HepG2 (cell line): ENCODE data around the gene MAN2A2. TPM values are rescaled to one million over a fixed set of nuclear protein-coding genes. Genes with fewer than 3 reads are reported as not detected.

Experiments used
- BRCA1 ChIP-seq: sonication (generic); formaldehyde crosslinking; IDR thresholded peaks from 2 replicates; pipeline ENCODE4 v1.4.0; 2020; ENCODE audit warnings: missing genetic modification reagents
- CREB1 ChIP-seq, 2 experiments: fragments of 450-650 bp in 1 of 2; IDR thresholded peaks; 2 replicates each; pipeline ENCODE4 v1.6.1; 2016 to 2017; ENCODE audit warnings: control low read depth in 1 of 2, mild to moderate bottlenecking in 1 of 2, missing compliant biosample characterization in 1 of 2, missing genetic modification characterization in 1 of 2
- HMGXB3 ChIP-seq: sonication (generic); formaldehyde crosslinking; IDR thresholded peaks from 2 replicates; pipeline ENCODE4 v1.4.0; 2020; ENCODE audit warnings: missing genetic modification reagents, borderline replicate concordance
- HOXA5 ChIP-seq: sonication (generic); formaldehyde crosslinking; IDR thresholded peaks from 2 replicates; pipeline ENCODE4 v1.4.0; 2020; ENCODE audit warnings: missing genetic modification reagents
- LCORL ChIP-seq, 2 experiments: fragments of 450-650 bp in 1 of 2; sonication (generic) in 1 of 2; formaldehyde crosslinking in 1 of 2; IDR thresholded peaks; 2 replicates each; pipeline versions ENCODE4 v1.5.0 to v1.6.1; 2017 to 2020; ENCODE audit warnings: antibody characterized with exemption in 1 of 2, missing genetic modification reagents in 1 of 2
- NFIC ChIP-seq: IDR thresholded peaks from 2 replicates; pipeline ENCODE4 v1.6.1; 2012; ENCODE audit warnings: mild to moderate bottlenecking, low read length, inconsistent platforms
- POLR2AphosphoS2 ChIP-seq: IDR thresholded peaks from 2 replicates; pipeline ENCODE4 v1.6.1; 2011; ENCODE audit warnings: low read depth, low read length, improper control_type of control experiment
- RFX5 ChIP-seq: IDR thresholded peaks from 2 replicates; pipeline ENCODE4 v1.6.1; 2011; ENCODE audit warnings: low read depth, low read length, improper control_type of control experiment
- TAF1 ChIP-seq: sonication (generic); formaldehyde crosslinking; IDR thresholded peaks from 2 replicates; pipeline ENCODE4 v1.4.0; 2020; ENCODE audit warnings: missing genetic modification reagents
- TFDP1 ChIP-seq: IDR thresholded peaks from 2 replicates; pipeline ENCODE4 v1.6.1; 2016; ENCODE audit warnings: missing compliant biosample characterization, missing genetic modification reagents, borderline replicate concordance
- ZNF253 ChIP-seq: sonication (generic); formaldehyde crosslinking; IDR thresholded peaks from 2 replicates; pipeline ENCODE4 v1.8.0; 2022; ENCODE audit warnings: mild to moderate bottlenecking, missing genetic modification reagents, borderline replicate concordance
- ZNF468 ChIP-seq: sonication (generic); formaldehyde crosslinking; IDR thresholded peaks from 2 replicates; pipeline ENCODE4 v1.8.0; 2022; ENCODE audit warnings: mild to moderate bottlenecking, moderate library complexity, missing genetic modification reagents
- ZNF737 ChIP-seq: sonication (generic); formaldehyde crosslinking; IDR thresholded peaks from 2 replicates; pipeline ENCODE4 v1.5.0; 2020; ENCODE audit warnings: missing genetic modification reagents, mild to moderate bottlenecking, borderline replicate concordance
- polyA plus RNA-seq, 8 experiments: library from polyadenylated mRNA; depleted of rRNA in 3 of 8; stranded (reverse) in 7 of 8; unstranded in 1 of 8; fragments of >200 nt; fragmentation: Illumina TruSeq in 4 of 8; extraction: Trizol in 4 of 8; gene quantifications; 2 replicates each; pipeline versions ENCODE4 v1.2.1 to v1.2.3, GENCODE V29; 2011 to 2016; ENCODE audit warnings: low read depth in 4 of 8, missing spikeins in 1 of 8, mixed read lengths in 1 of 8; ENCODE audit not compliant: insufficient read depth in 1 of 8
- total RNA-seq, 5 experiments: library from RNA; depleted of rRNA; stranded (reverse); fragments of >200 nt; fragmentation: Illumina TruSeq; extraction: Trizol; gene quantifications; 2 replicates each; pipeline ENCODE4 v1.2.3, GENCODE V29; 2016; ENCODE audit warnings: low read depth in 1 of 5
- TF ChIP-seq, protein P1 (sequence below): sonication (generic); formaldehyde crosslinking; IDR thresholded peaks from 2 replicates; pipeline ENCODE4 v1.5.0; 2020; ENCODE audit warnings: mild to moderate bottlenecking, missing genetic modification reagents, moderate library complexity
- TF ChIP-seq, protein P2 (sequence below): sonication (generic); formaldehyde crosslinking; IDR thresholded peaks from 2 replicates; pipeline ENCODE4 v1.4.0; 2020; ENCODE audit warnings: missing genetic modification reagents, borderline replicate concordance

MAN2A2 gene
- total and polyA plus RNA-seq, 2 of the 13 experiments (the other 11 are each of a cell fraction or from before 2014, with no cell fraction given) = 17.5 to 51.5 TPM

DNA sequence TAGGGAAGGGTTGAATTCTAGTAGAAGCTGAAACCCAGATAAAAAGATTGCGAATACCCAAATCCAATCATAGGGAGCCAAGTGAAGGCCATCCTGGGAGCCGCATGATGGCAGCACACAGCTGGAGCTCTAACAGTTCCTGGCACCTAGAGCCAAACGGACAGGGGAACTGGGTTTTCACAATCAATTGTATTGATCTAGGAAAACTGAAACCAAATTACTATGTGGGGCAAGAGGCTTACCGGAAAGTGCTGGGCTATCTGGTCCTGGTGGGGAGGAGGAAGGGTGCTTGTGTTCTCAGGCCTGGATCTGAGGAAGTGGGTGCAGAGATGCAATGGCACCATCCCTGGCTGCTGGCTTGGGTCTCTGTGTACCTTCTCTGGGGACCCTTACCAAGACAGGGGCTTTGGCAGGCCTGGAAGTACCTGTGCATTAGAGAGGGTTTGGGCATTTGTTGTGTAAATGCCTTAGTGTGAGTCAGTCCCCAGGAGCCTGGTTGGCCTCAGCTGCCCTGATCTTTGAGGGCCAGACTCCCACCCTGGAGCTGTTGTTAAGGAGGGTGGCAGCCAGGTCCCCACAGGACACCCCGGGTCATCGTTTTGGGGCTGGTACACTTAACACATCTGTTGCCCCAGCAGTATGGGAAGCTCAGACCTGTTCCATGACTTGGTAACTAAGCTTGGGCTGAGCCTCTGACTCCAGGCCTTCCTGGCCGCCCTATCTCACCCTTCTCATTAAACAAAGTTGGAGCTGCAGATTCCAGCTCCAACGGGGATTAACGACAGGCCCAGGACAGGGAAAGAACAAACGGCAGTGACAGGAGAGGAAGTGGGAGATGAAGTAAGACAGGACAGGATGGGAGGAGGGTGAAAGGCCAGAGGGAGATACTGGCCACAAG is 43.6 kb upstream of the MAN2A2 start (continued):
- no peak for TF ChIP-seq LCORL (IDR thresholded peaks at IDR 0.05)
- TF ChIP-seq LCORL (CRISPR knock-in tag; IDR thresholded peaks at IDR 0.05) = no peak
- 0 out of 2 replicates have a peak, but pooled peaks have one; percentile 69 for TF ChIP-seq HOXA5
- no peak for TF ChIP-seq CREB1 (IDR thresholded peaks at IDR 0.05)
- no peak for TF ChIP-seq CREB1 (CRISPR knock-in tag; IDR thresholded peaks at IDR 0.05)
- TF ChIP-seq POLR2AphosphoS2 = no peak
- TF ChIP-seq HMGXB3 (CRISPR knock-in tag) = no peak
- TF ChIP-seq BRCA1 (CRISPR knock-in tag) = no peak
- peak; percentile 36; the same call in 1 of the 2 replicates for TF ChIP-seq TAF1 (CRISPR knock-in tag)
- no peak for TF ChIP-seq ZNF253 (CRISPR knock-in tag)
- TF ChIP-seq, protein P1, sequence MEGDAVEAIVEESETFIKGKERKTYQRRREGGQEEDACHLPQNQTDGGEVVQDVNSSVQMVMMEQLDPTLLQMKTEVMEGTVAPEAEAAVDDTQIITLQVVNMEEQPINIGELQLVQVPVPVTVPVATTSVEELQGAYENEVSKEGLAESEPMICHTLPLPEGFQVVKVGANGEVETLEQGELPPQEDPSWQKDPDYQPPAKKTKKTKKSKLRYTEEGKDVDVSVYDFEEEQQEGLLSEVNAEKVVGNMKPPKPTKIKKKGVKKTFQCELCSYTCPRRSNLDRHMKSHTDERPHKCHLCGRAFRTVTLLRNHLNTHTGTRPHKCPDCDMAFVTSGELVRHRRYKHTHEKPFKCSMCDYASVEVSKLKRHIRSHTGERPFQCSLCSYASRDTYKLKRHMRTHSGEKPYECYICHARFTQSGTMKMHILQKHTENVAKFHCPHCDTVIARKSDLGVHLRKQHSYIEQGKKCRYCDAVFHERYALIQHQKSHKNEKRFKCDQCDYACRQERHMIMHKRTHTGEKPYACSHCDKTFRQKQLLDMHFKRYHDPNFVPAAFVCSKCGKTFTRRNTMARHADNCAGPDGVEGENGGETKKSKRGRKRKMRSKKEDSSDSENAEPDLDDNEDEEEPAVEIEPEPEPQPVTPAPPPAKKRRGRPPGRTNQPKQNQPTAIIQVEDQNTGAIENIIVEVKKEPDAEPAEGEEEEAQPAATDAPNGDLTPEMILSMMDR (CRISPR knock-in tag) = peak; percentile 66
- TF ChIP-seq, protein P2, sequence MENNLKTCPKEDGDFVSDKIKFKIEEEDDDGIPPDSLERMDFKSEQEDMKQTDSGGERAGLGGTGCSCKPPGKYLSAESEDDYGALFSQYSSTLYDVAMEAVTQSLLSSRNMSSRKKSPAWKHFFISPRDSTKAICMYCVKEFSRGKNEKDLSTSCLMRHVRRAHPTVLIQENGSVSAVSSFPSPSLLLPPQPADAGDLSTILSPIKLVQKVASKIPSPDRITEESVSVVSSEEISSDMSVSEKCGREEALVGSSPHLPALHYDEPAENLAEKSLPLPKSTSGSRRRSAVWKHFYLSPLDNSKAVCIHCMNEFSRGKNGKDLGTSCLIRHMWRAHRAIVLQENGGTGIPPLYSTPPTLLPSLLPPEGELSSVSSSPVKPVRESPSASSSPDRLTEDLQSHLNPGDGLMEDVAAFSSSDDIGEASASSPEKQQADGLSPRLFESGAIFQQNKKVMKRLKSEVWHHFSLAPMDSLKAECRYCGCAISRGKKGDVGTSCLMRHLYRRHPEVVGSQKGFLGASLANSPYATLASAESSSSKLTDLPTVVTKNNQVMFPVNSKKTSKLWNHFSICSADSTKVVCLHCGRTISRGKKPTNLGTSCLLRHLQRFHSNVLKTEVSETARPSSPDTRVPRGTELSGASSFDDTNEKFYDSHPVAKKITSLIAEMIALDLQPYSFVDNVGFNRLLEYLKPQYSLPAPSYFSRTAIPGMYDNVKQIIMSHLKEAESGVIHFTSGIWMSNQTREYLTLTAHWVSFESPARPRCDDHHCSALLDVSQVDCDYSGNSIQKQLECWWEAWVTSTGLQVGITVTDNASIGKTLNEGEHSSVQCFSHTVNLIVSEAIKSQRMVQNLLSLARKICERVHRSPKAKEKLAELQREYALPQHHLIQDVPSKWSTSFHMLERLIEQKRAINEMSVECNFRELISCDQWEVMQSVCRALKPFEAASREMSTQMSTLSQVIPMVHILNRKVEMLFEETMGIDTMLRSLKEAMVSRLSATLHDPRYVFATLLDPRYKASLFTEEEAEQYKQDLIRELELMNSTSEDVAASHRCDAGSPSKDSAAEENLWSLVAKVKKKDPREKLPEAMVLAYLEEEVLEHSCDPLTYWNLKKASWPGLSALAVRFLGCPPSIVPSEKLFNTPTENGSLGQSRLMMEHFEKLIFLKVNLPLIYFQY (CRISPR knock-in tag) = peak; percentile 43; the same call in 1 of the 2 replicates
- TF ChIP-seq RFX5 = no peak
- TF ChIP-seq ZNF737 (CRISPR knock-in tag) = peak; percentile 53; the same call in 1 of the 2 replicates
- TF ChIP-seq TFDP1 (CRISPR knock-in tag) = peak; percentile 14; the same call in 1 of the 2 replicates
- TF ChIP-seq ZNF468 (CRISPR knock-in tag) = no peak
- TF ChIP-seq NFIC = no peak
